HPDE6-E6E7 (cell line): Measurements from ENCODE around the gene FNDC10.
"Not testable (repeated sequence)": the region's sequence is repeated elsewhere in the genome, so short reads cannot be mapped to it uniquely, and the experiment has no call there.

Experiments
- DNase-seq: peaks from one replicate; pipeline ENCODE4 v3.0.0; 2011; ENCODE audit warnings: missing footprints; ENCODE audit errors: extremely low spot score

Gene FNDC10

GRCh38 chr1:1599935-1600860 is at the start of gene FNDC10:
FNDC10 (minus strand) TSS chr1:1600135; CDS start chr1:1600015, 120 bp downstream.
- DNase-seq = no peak

- DNase-seq = not testable (repeated sequence)
These were observed 48.3 kb upstream of the FNDC10 start for GRCh38 chr1:1648265-1648664.

GRCh38 chr1:1647567-1648241 is 47.8 kb upstream of the FNDC10 start:
- DNase-seq = not testable (repeated sequence)

- not testable (repeated sequence) for DNase-seq
These were observed 46.4 kb upstream of the FNDC10 start for GRCh38 chr1:1646326-1646725.

- DNase-seq = not testable (repeated sequence)
These were observed 41.0 kb upstream of the FNDC10 start for GRCh38 chr1:1640711-1641461.

- not testable (repeated sequence) for DNase-seq
These were observed 40.1 kb upstream of the FNDC10 start for GRCh38 chr1:1640081-1640480.

GRCh38 chr1:1639368-1639767 is 39.4 kb upstream of the FNDC10 start:
- DNase-seq = not testable (repeated sequence)

- not testable (repeated sequence) for DNase-seq
These were observed 38.6 kb upstream of the FNDC10 start for GRCh38 chr1:1638528-1638927.

- DNase-seq = not testable (repeated sequence)
These were observed 37.5 kb upstream of the FNDC10 start for GRCh38 chr1:1637479-1637875.

- not testable (repeated sequence) for DNase-seq
These were observed 36.9 kb upstream of the FNDC10 start for GRCh38 chr1:1636621-1637478.

GRCh38 chr1:1634613-1635012 is 34.7 kb upstream of the FNDC10 start:
- DNase-seq = not testable (repeated sequence)

GRCh38 chr1:1633409-1633808 is 33.5 kb upstream of the FNDC10 start:
- DNase-seq = not testable (repeated sequence)

GRCh38 chr1:1631782-1632420 is 32.0 kb upstream of the FNDC10 start, which contains the start of gene MMP23B:
MMP23B (plus strand) TSS chr1:1632173; CDS start chr1:1632219, 46 bp downstream.
- no peak for DNase-seq

GRCh38 chr1:1630965-1631781 is 31.2 kb upstream of the FNDC10 start:
- no peak for DNase-seq

- DNase-seq = peak; percentile 97
These were observed 30.4 kb upstream of the FNDC10 start for GRCh38 chr1:1630191-1630964.

GRCh38 chr1:1629430-1630190 is 29.7 kb upstream of the FNDC10 start:
- DNase-seq = no peak

- no peak for DNase-seq
These were observed 29.0 kb upstream of the FNDC10 start for GRCh38 chr1:1628754-1629429.
